HCT116 (cell line): ENCODE results near the gene PHACTR1. TPM values are rescaled to one million over a fixed set of nuclear protein-coding genes. Genes with fewer than 3 reads are reported as not detected.

ENCODE experiments used
- ATAC-seq: fragments of 200-7000 bp; cut with Tn5 transposase; 2 replicates; pipeline ENCODE4 v1.9.1; 2020; ENCODE audit warnings: mild to moderate bottlenecking, moderate library complexity
- BruUV-seq: library from RNA; stranded (reverse); fragments of 400-500 nt; replicated peaks from 2 replicates; lab custom pipeline; 2021; lab: Mats Ljungman, UMichigan
- CTCF ChIA-PET: fragments of 300-600 bp; sonication (Branson Sonifier 250); formaldehyde crosslinking; loops from one replicate; lab custom pipeline; 2021; ENCODE audit warnings: antibody characterized with exemption; lab: Charles Lee
- POLR2A ChIA-PET: fragments of 300-600, 350-600 bp; sonication (Branson Sonifier 250); formaldehyde crosslinking; loops from one replicate; lab custom pipeline; 2021; ENCODE audit warnings: antibody characterized with exemption; lab: Charles Lee
- RAD21 ChIA-PET, 2 experiments: fragments of 300-600 bp; sonication (Branson Sonifier 250); formaldehyde crosslinking; loops; one replicate each; lab custom pipeline; 2023; ENCODE audit warnings: low total read pairs in 2 of 2; ENCODE audit not compliant: uncharacterized antibody in 2 of 2, unreplicated experiment in 2 of 2, low non-redundant PET in 1 of 2; lab: Charles Lee
- DNase-seq: peaks from one replicate; pipeline ENCODE4 v3.0.0-alpha.2; 2010; ENCODE audit warnings: low read depth, low spot score
- H2AFZ ChIP-seq: fragments of 200-600 bp; shearing (Covaris generic), sonication (generic); 2 replicates; pipeline ENCODE4 v1.6.1; 2017; ENCODE audit warnings: low read depth, mixed run types, mixed read lengths, antibody characterized with exemption, low read length; ENCODE audit not compliant: poor library complexity, severe bottlenecking
- H3K27ac ChIP-seq: 2 replicates; pipeline ENCODE4 v1.5.1; 2012; ENCODE audit warnings: low read depth, low read length
- H3K27me3 ChIP-seq: fragments of 200-600 bp; sonication (generic); 2 replicates; pipeline ENCODE4 v1.6.1; 2016; ENCODE audit warnings: mixed run types, low read length, mixed read lengths; ENCODE audit not compliant: insufficient read depth
- H3K36me3 ChIP-seq, 2 experiments: fragments of 200-500 bp in 1 of 2; fragments of 200-600 bp in 1 of 2; sonication (Bioruptor generic) in 1 of 2; sonication (generic) in 1 of 2; 2 replicates each; pipeline versions ENCODE4 v1.5.1 to v1.6.1; 2014 to 2016; ENCODE audit warnings: low read length in 2 of 2, inconsistent platforms in 1 of 2, mixed read lengths in 1 of 2, mixed run types in 1 of 2; ENCODE audit not compliant: insufficient read depth in 2 of 2, control insufficient read depth in 1 of 2
- H3K4me1 ChIP-seq, 2 experiments: fragments of 200-600 bp in 1 of 2; sonication (generic) in 1 of 2; 2 replicates each; pipeline versions ENCODE4 v1.5.1 to v1.6.1; 2012 to 2017; ENCODE audit warnings: low read length in 2 of 2, inconsistent platforms in 1 of 2, mild to moderate bottlenecking in 1 of 2, mixed read lengths in 1 of 2, mixed run types in 1 of 2, moderate library complexity in 1 of 2; ENCODE audit not compliant: insufficient read depth in 2 of 2, control insufficient read depth in 1 of 2
- H3K4me2 ChIP-seq: fragments of 200-600 bp; sonication (generic); 2 replicates; pipeline ENCODE4 v1.6.1; 2017; ENCODE audit warnings: mixed run types, low read length, mixed read lengths
- H3K4me3 ChIP-seq, 2 experiments: fragments of 200-600 bp in 1 of 2; sonication (generic) in 1 of 2; replicated peaks in 1 of 2; 2 replicates each; pipeline ENCODE4 v1.5.1; 2011 to 2016; ENCODE audit warnings: low read length in 2 of 2, control low read depth in 1 of 2, low read depth in 1 of 2, mild to moderate bottlenecking in 1 of 2, mixed read lengths in 1 of 2, mixed run types in 1 of 2
- H3K79me2 ChIP-seq: fragments of 200-600 bp; sonication (generic); 2 replicates; pipeline ENCODE4 v1.6.1; 2017; ENCODE audit warnings: mild to moderate bottlenecking, mixed run types, low read length, moderate library complexity, mixed read lengths; ENCODE audit not compliant: insufficient read depth
- H3K9ac ChIP-seq: fragments of 200-600 bp; sonication (generic); 2 replicates; pipeline ENCODE4 v1.6.1; 2016; ENCODE audit warnings: low read length, mixed read lengths
- H3K9me2 ChIP-seq: fragments of 200-600 bp; sonication (generic), shearing (Covaris generic); 2 replicates; pipeline ENCODE4 v1.6.1; 2017; ENCODE audit warnings: mixed run types, mild to moderate bottlenecking, moderate library complexity; ENCODE audit not compliant: insufficient read depth
- H3K9me3 ChIP-seq, 2 experiments: fragments of 200-500 bp in 1 of 2; fragments of 200-600 bp in 1 of 2; sonication (Bioruptor generic) in 1 of 2; sonication (generic) in 1 of 2; 2 replicates each; pipeline ENCODE4 v1.6.1; 2014 to 2017; ENCODE audit warnings: low read length in 2 of 2, mixed read lengths in 2 of 2, inconsistent platforms in 1 of 2, low read depth in 1 of 2, mild to moderate bottlenecking in 1 of 2, mixed run types in 1 of 2, moderate library complexity in 1 of 2; ENCODE audit not compliant: control insufficient read depth in 1 of 2, insufficient read depth in 1 of 2
- H4K20me1 ChIP-seq: fragments of 200-600 bp; sonication (generic), shearing (Covaris generic); 2 replicates; pipeline ENCODE4 v1.6.1; 2017; ENCODE audit warnings: mixed run types, mild to moderate bottlenecking, moderate library complexity; ENCODE audit not compliant: insufficient read depth
- ATF3 ChIP-seq: IDR thresholded peaks from 2 replicates; pipeline ENCODE4 v1.6.1; 2012
- CTCF ChIP-seq, 3 experiments: fragments of 200-600 bp in 1 of 3; sonication (generic) in 1 of 3; IDR thresholded peaks in 2 of 3; conservative IDR thresholded peaks in 1 of 3; 2 replicates each; pipeline ENCODE4 v1.5.1; 2012 to 2017; ENCODE audit warnings: low read depth in 2 of 3, low read length in 2 of 3, antibody characterized with exemption in 1 of 3, borderline replicate concordance in 1 of 3, control low read depth in 1 of 3, mild to moderate bottlenecking in 1 of 3, mixed read lengths in 1 of 3, mixed run types in 1 of 3, moderate library complexity in 1 of 3; ENCODE audit not compliant: insufficient read depth in 1 of 3
- EGR1 ChIP-seq: IDR thresholded peaks from 2 replicates; pipeline ENCODE4 v1.6.1; 2012; ENCODE audit warnings: low read depth
- FOSL1 ChIP-seq: IDR thresholded peaks from 2 replicates; pipeline ENCODE4 v1.6.1; 2012; ENCODE audit warnings: low read depth
- JUND ChIP-seq: IDR thresholded peaks from 2 replicates; pipeline ENCODE4 v1.6.1; 2012
- MAX ChIP-seq: IDR thresholded peaks from 2 replicates; pipeline ENCODE4 v1.6.1; 2012
- POLR2A ChIP-seq: IDR thresholded peaks from 2 replicates; pipeline ENCODE4 v1.7.0; 2011; ENCODE audit warnings: borderline replicate concordance; ENCODE audit not compliant: insufficient read depth, insufficient read length; ENCODE audit errors: extremely low read depth
- POLR2AphosphoS5 ChIP-seq: IDR thresholded peaks from 2 replicates; pipeline ENCODE4 v1.6.1; 2011; ENCODE audit warnings: mild to moderate bottlenecking, low read depth, low read length, moderate library complexity
- RAD21 ChIP-seq: IDR thresholded peaks from 2 replicates; pipeline ENCODE4 v1.6.1; 2012; ENCODE audit warnings: low read depth, mild to moderate bottlenecking
- REST ChIP-seq: IDR thresholded peaks from 2 replicates; pipeline ENCODE4 v1.6.1; 2012; ENCODE audit warnings: low read depth
- SP1 ChIP-seq: IDR thresholded peaks from 2 replicates; pipeline ENCODE4 v1.6.1; 2012; ENCODE audit warnings: low read depth
- SRF ChIP-seq: IDR thresholded peaks from 2 replicates; pipeline ENCODE4 v1.6.1; 2012; ENCODE audit warnings: low read depth
- TCF7L2 ChIP-seq: IDR thresholded peaks from 2 replicates; pipeline ENCODE4 v1.7.0; 2011; ENCODE audit warnings: borderline replicate concordance, inconsistent platforms; ENCODE audit not compliant: insufficient read depth, insufficient read length; ENCODE audit errors: extremely low read depth
- YY1 ChIP-seq: IDR thresholded peaks from 2 replicates; pipeline ENCODE4 v1.6.1; 2011; ENCODE audit warnings: low read length, low read depth, moderate library complexity, mild to moderate bottlenecking; ENCODE audit not compliant: insufficient replicate concordance; ENCODE audit errors: extremely low read depth
- ZBTB33 ChIP-seq: IDR thresholded peaks from 2 replicates; pipeline ENCODE4 v1.6.1; 2011; ENCODE audit warnings: mild to moderate bottlenecking, low read length, moderate library complexity; ENCODE audit not compliant: insufficient replicate concordance; ENCODE audit errors: extremely low read depth
- ZFX ChIP-seq: fragments of 450-650 bp; IDR thresholded peaks from 2 replicates; pipeline ENCODE4 v1.6.1; 2017
- ZNF274 ChIP-seq: fragments of 200-500 bp; sonication (Bioruptor generic); IDR thresholded peaks from 2 replicates; pipeline ENCODE4 v1.6.1; 2014; ENCODE audit warnings: mild to moderate bottlenecking, low read depth, low read length, inconsistent platforms
- intact Hi-C: fragments of 100-400 bp; cut with micrococcal nuclease; formaldehyde crosslinking; loops from 2 replicates; pipeline ENCODE4 v1.10.0; 2022
- total RNA-seq: library from RNA; stranded (reverse); gene quantifications from one replicate; pipeline ENCODE4 v1.2.1, GENCODE V29; 2021; ENCODE audit not compliant: unreplicated experiment

Gene PHACTR1
- total RNA-seq, 1 experiment from 2014 or later = 0.17 TPM

- CTCF ChIA-PET = no interaction called here
- no peak for TF ChIP-seq CTCF (IDR thresholded peaks at IDR 0.05 in 2 of 3, conservative IDR thresholded peaks at IDR 0.05 in 1 of 3; ENCODE audit: borderline replicate concordance in 1 of 3, insufficient read depth in 1 of 3, low read depth in 2 of 3, low read length in 2 of 3)
- no peak for TF ChIP-seq POLR2AphosphoS5
- TF ChIP-seq ATF3 = no peak
- no peak for TF ChIP-seq YY1
- no peak for TF ChIP-seq ZNF274
- TF ChIP-seq ZFX = no peak
- TF ChIP-seq SRF = no peak
- no peak for TF ChIP-seq TCF7L2
- TF ChIP-seq EGR1 = no peak
- TF ChIP-seq MAX = no peak
- no peak for TF ChIP-seq JUND
- TF ChIP-seq ZBTB33 = no peak
- no peak for TF ChIP-seq REST
- no peak for TF ChIP-seq POLR2A
- TF ChIP-seq SP1 = no peak
- TF ChIP-seq FOSL1 = no peak
- TF ChIP-seq RAD21 = no peak
- Histone ChIP-seq H3K4me3 (no peak overlapping the region), H2AFZ (no peak overlapping the region), H3K9me3 (no peaks in the 10 kb centered on the region), H3K79me2 (no peaks in the 10 kb centered on the region), H4K20me1 (no peaks in the 10 kb centered on the region), H3K36me3 (no peaks in the 10 kb centered on the region), H3K9me2 (no peaks in the 10 kb centered on the region), H3K4me2 (no peak overlapping the region), H3K27ac (no peak overlapping the region), H3K9ac (no peak overlapping the region), H3K4me1 (no peaks in the 10 kb centered on the region), H3K27me3 (no peaks in the 10 kb centered on the region)
- ATAC-seq = no peak
- RAD21 ChIA-PET = no interaction called here
- BruUV-seq = no TSS peak
- intact Hi-C loops = no loop called here
- no peak for DNase-seq
- POLR2A ChIA-PET = no interaction called here
Observed at GRCh38 chr6:13297391-13297790, 580.8 kb downstream of the PHACTR1 start.
